Activated CD4-positive, alpha-beta T cell treated with anti-CD3 and anti-CD28 coated beads for 4 hours (primary cell): ENCODE measurements around the gene MYH11.
"Not testable (repeated sequence)": the region's sequence is repeated elsewhere in the genome, so short reads cannot be mapped to it uniquely, and the experiment has no call there.

Source experiments
- DNase-seq, 2 donors: peaks; one replicate each; pipeline ENCODE4 v3.0.0-alpha.2; 2020

MYH11 gene

GRCh38 chr16:15803618-15804017 lies 53.2 kb downstream of the MYH11 start:
- no peak for DNase-seq

GRCh38 chr16:15799851-15800495 lies 56.9 kb downstream of the MYH11 start:
- DNase-seq, result no peak

GRCh38 chr16:15798671-15799070 lies 58.2 kb downstream of the MYH11 start:
- DNase-seq, result no peak

GRCh38 chr16:15796885-15797284 lies 59.9 kb downstream of the MYH11 start:
- no peak for DNase-seq

- DNase-seq, result no peak
These were observed 61.2 kb downstream of the MYH11 start for GRCh38 chr16:15795615-15796014.

- DNase-seq, result no peak
These were observed 64.3 kb downstream of the MYH11 start for GRCh38 chr16:15792563-15792971.

- DNase-seq, result no peak
These were observed 66.4 kb downstream of the MYH11 start for GRCh38 chr16:15790458-15790857.

GRCh38 chr16:15789816-15790215 lies 67.0 kb downstream of the MYH11 start:
- not testable (repeated sequence) for DNase-seq

GRCh38 chr16:15788846-15789239 lies 68.0 kb downstream of the MYH11 start:
- no peak for DNase-seq

- no peak for DNase-seq
These were observed 70.3 kb downstream of the MYH11 start for GRCh38 chr16:15786501-15786900.

GRCh38 chr16:15785386-15786059 lies 71.3 kb downstream of the MYH11 start:
- no peak for DNase-seq

- DNase-seq, result no peak
These were observed 72.8 kb downstream of the MYH11 start for GRCh38 chr16:15783985-15784384.

GRCh38 chr16:15782573-15783365 lies 74.1 kb downstream of the MYH11 start:
- no peak for DNase-seq

- no peak for DNase-seq
These were observed 75.2 kb downstream of the MYH11 start for GRCh38 chr16:15781650-15782049.

- DNase-seq, result no peak
These were observed 76.0 kb downstream of the MYH11 start for GRCh38 chr16:15780805-15781204.

- DNase-seq, result no peak
These were observed 77.0 kb downstream of the MYH11 start for GRCh38 chr16:15779664-15780351.

GRCh38 chr16:15778999-15779614 lies 77.7 kb downstream of the MYH11 start:
- DNase-seq, result no peak

- no peak for DNase-seq
These were observed 78.6 kb downstream of the MYH11 start for GRCh38 chr16:15778204-15778743.

- DNase-seq, result no peak
These were observed 79.2 kb downstream of the MYH11 start for GRCh38 chr16:15777533-15778203.

- DNase-seq, result no peak
These were observed 80.3 kb downstream of the MYH11 start for GRCh38 chr16:15776572-15776971.

GRCh38 chr16:15775663-15776304 lies 81.0 kb downstream of the MYH11 start:
- no peak for DNase-seq
